NCI-H2107 treated with DMSO at 0.1 percent for 48 hours (cell line): ENCODE data around the gene SPESP1.
"Not testable (repeated sequence)": the region's sequence is repeated elsewhere in the genome, so short reads cannot be mapped to it uniquely, and the experiment has no call there.

Experiments used
- DNase-seq: peaks from one replicate; lab custom pipeline; 2025; ENCODE audit not compliant: unreplicated experiment; lab: John Stamatoyannopoulos, UW

Gene SPESP1

DNA sequence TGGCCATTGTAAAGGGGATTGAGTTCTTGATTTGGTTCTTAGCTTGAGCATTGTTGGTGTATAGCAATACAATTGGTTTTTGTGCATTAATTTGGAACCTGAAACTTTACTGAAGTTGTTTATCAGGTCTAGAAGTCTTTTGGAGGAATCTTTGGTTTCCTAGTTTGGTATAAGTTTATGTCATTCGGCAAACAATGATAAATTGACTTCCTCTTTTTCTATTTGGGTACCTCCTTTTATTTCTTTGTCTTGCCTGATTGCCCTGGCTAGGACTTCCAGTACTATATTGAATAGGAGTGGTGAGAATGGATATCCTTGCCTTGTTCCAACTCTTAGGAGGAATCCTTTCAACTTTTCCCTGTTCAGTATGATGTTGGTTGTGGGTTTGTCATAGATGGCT, 32.1 kb downstream of the SPESP1 start:
- DNase-seq, result no peak

DNA sequence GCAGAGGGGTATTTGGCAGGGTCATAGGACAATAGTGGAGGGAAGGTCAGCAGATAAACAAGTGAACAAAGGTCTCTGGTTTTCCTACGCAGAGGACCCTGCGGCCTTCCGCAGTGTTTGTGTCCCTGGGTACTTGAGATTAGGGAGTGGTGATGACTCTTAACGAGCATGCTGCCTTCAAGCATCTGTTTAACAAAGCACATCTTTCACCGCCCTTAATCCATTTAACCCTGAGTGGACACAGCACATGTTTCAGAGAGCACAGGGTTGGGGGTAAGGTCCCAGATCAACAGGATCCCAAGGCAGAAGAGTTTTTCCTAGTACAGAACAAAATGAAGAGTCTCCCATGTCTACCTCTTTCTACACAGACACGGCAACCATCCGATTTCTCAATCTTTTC, 33.4 kb downstream of the SPESP1 start:
- DNase-seq, result not testable (repeated sequence)

DNA sequence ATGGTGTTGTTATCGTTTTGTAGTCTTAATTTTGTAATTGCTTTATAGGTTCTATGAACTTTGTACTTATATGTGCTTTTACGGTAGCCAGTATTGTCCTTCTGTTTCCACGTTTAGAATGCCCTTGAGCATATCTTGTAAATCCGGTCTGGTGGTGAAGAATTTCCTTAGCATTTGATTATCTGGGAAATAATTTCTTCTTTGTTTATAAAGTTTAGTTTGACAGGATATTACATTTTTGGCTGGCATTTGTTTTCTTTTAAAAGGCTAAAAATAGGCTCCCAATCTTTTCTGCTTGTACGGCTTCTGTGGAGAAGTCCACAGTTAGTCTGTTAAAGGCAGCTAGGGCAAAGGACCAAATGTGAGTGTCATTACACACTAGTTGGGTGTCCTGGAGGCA, 36.7 kb downstream of the SPESP1 start:
- DNase-seq, result no peak

DNA sequence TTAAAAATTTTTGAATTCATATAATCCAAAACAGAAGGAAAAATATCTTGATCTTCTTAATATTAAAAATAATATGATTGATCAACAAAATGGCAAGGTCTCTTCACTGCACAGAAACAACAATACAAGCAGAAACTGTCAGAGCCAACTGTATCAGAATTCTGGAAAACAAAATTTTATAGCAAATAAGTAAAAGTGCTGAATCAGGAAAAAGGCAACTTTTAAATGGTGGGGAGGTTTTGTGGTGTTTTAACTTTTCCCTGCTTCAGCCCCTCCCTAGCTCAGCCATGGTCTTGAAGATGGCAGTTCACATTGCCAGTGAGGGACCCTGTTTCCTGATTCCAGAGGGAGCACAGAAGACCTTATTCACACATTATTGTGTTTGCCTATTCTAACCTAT, 37.6 kb downstream of the SPESP1 start:
- no peak for DNase-seq

DNA sequence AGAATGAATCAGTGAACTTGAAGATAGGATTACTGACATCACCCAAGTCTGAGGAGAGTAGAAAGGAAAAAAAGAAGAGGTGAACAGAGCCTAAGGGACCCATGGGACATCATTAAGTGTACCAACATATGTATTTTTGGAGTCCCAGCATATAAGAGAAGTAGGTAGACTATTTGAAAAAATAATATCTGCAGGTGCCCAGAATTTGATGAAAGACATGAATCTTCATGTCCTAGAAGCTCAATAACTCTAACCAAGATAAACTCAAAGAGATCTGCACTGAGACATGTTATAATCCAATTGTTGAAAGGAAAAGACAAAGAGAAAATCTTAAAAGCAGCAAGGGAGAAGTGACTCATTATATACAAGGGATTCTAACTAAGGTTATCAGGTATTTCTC, 39.0 kb downstream of the SPESP1 start:
- DNase-seq, result no peak

DNA sequence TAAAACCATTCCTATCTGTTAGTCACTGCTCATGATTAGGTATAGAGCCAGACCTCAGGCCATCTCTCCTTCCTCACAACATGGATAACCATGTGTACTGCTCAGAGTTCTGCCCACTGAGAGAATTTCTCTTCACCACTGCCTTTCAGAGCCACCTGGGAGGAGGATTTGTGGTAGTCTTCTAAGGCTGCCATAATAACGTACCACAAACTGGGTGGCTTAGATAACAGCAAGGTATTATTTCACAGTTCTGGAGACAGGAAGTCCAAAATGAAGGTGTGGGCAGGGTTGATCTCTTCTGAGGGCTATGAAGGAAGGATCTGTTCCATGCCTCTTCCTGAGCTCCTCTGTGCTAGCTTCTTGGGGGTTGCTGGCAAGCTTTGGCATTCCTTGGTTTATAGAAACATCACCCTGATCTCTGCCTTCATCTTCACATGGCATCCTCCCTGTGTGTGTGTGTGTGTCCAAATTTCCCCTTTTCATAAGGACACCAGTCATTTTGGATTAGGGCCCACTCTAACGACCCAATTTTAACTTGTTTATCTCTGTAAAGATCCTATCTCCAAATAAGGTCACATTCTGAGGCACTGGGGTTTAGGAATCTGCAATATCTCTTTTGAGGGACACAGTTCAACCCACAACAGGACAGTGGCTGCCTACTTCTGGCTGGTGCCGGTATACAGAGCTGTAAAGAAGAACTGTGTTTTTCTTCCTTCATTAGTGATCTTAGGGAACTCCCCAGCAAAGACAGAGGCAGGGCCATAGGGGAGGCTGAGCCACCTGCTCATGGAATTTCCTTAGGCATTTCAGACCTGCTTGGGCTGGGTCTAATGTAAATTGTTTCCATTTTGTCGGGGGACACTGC, 42.1 kb downstream of the SPESP1 start:
- DNase-seq, result no peak

DNA sequence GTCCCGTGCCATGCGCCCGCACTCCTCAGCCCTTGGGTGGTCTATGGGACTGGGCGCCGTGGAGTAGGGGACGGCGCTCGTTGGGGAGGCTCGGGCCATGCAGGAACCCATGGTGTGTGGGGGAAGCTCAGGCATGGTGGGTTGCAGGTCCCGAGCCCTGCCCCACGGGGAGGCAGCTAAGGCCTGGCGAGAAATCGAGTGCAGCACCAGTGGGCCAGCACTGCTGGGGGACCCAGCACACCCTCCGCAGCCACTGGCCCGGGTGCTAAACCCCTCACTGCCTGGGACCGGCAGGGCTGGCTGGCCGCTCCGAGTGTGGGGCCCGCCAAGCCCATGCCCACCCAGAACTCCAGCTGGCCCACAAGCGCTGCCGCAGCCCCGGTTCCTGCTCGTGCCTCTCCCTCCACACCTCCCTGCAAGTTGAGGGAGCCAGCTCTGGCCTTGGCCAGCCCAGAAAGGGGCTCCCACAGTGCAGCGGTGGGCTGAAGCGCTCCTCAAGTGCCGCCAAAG, 45.4 kb downstream of the SPESP1 start:
- DNase-seq, result not testable (repeated sequence)

DNA sequence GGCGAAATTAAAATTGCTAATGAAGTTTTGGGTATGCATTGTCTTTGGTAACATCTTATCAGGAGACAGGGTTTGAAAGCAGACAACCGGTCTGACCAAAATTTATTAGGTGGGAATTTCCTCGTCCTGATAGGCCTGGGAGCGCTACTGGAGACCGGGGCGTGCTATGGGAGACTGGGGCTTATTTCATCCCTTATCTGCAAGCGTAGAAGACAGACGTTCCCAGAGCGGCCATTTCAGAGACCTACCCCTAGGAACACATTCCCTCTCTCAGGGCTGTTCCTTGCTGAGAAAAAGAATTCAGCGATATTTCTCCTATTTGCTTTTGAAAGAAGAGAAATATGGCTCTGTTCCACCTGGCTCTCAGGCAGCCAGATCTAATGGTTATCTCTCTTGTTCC, 47.1 kb downstream of the SPESP1 start:
- not testable (repeated sequence) for DNase-seq

DNA sequence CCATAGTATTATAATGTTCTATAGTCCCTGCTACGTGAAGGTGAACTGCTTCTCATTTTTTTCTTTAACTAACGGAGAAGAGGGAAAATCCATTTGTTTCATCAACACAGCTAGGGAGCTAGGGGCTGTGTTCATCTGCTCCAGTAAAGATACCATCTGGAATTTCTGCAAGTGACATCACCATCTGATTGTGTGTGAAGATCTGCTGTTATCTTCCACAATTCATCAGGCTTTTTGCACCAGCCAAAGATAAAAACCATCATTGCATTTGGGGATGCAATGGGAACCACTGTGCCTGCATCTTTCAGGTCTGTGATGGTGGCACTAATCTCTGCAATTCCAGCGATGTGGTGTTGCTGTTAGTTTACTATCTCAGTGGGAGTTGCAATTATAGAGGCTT, 48.7 kb downstream of the SPESP1 start:
- no peak for DNase-seq

DNA sequence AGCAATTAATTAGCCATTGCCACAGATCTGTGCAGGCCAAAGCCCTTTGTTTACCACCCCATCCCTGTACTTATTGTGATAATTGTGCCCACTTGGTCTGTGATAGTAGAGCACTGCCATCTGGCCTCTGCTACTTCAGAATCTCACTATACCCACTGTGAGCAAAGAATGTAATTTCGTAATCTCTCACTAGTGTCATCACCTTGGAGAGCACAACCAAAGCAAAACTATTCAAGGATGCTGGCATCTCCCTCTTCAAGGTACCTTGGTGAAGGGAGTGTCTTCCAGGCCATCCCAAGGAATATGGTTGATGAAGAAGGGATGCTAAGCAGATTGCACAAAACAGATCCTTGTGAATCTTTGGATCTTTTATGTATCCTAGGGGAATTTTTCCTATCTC, 49.5 kb downstream of the SPESP1 start:
- no peak for DNase-seq

DNA sequence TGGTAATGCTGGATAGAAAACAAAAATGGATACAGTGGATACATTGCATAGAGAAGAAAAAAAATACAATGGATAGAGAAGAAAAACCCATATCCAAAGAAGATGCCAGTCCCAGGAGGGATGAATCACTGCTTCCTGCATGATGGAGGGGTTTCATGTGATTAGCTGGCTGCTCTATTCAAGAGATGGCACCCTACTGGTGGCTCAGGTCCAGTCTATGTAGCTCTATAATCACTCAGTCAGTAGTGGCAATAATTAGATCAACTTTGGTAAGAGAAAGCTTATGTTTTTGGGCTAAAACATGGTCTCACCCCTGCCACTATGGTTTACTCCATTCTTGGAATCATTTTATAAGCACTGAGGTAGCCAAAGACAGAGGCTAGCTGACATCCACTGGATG, 50.5 kb downstream of the SPESP1 start:
- no peak for DNase-seq

DNA sequence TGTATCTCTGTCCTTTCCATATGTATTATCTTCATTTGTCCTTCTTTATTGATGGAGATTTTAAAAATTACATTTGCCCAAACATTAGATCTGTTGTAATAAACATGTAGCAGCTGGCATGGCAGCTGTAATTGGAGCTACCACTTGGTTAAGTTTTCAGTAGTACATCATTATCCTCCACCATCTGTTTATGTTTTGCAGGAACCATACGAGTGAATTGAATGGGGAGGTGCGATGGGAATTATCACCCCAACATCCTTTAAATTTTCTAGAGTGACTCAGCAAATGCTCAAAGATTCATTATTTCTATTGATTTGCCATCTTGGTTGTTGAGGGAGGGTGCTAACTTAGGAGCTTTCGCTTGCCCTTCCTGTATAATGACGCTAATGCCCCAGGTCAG, 51.6 kb downstream of the SPESP1 start:
- DNase-seq, result peak; percentile 13

DNA sequence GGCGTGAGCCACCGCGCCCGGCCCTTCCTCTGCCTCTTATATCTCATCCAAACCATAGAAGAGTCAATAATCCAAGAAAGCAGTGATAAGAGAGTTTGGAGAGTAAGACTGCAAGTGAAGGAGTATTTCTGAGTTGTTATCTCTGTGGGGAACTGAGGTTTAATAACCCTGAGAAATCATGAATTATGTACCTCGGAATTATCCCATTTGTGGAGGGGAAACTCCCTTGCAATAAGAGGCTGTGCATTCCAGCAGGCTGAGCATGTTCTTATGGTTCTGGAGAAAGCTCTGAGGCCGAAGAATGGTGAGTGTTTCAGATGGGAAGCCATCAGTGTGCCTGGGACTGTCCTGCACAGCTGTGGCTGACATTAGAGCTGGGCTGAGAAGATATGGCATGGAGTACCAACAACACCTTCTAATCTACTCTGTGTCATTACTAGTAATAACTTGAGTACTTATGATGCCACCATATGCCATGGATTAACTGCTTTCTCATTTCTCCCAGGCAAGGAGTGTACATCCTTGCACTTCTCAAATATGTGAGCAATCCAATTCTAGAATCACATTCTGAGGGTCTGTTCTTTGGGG, 52.7 kb downstream of the SPESP1 start:
- no peak for DNase-seq

DNA sequence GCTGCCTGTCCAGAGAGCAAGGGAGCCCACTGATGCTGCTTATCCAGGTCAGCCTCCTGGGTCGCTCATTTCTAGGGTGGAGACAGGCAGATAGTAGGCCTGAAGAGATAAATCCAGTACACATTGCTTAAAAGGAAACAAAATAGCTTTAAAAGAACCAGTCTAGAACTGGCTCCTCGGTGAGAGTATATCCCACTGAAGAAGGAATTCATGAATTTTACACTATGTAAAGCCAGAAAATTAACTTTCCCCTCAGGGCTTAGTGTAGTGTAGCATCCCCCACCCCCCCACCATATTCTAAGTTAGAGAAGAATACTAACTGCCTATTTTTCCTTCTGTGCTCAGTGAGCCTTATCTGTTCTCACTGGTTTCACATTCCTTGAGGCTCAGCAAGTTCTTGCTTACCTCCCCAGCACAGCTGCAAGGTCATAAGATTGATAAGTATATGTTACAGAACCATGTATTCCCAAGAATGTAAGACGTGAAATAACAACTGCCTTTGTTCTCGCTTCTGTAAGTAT, 53.7 kb downstream of the SPESP1 start:
- DNase-seq, result no peak

DNA sequence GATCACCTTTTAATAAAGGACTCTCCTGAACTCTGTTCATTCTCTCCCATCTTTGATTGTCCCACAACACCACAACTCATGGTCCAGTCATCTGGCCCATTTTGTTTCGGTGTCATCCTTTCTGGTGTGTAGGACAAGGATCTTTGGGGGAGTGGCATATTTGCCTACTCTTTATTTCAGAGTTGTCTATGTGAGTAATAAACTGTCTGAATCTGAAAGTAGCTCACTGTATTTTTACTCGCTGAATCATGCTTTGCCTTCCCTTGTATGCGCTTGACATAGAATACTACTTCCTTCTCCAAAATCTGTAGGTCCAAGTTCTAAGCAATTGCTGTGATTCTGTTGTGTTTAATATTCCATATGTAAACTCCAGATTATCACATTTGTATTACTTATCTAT, 54.3 kb downstream of the SPESP1 start:
- no peak for DNase-seq

DNA sequence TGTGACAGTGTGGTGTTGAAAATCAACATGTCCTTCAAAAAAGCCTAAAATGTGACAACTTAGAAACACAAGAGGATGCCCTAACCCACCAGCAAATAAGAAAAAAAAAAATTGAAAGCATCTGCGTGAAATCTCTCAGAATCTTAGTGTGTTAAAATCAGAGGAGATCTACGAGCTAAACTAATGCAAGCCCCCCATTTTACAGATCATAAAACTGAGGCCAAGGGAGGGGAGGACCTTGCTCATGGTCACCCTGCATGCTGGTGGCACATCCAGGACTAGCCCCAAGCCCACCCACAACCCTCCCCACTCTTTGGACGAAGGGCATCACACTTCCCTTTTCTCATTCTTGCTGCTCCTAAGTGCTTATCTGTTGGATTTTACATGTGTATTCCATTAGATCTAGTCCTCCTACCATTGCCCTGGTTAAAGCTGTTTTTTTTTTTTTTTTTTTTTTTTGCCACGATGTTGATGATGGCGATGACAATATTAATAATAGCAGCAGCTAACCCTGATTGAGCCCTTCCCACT, 55.1 kb downstream of the SPESP1 start:
- DNase-seq, result no peak

DNA sequence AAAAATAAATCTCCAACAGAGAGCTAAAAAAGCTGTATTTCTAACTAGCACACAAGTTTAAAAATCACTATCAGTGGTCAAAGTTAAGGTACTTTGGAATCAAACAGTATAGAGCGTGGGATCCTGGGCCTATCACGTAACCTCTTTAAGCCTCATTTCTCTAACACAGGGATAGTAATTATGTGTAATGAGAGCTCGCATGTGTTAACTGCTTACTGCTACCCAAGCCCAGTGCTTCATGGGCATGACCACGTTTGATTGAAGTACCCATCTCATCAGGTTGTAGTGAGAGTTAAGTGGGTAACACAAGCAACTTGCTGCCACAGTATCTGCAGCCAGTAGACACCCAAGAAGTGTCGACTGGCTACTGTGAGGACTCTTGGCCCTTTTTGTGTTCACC, 56.0 kb downstream of the SPESP1 start:
- DNase-seq, result peak; percentile 60

DNA sequence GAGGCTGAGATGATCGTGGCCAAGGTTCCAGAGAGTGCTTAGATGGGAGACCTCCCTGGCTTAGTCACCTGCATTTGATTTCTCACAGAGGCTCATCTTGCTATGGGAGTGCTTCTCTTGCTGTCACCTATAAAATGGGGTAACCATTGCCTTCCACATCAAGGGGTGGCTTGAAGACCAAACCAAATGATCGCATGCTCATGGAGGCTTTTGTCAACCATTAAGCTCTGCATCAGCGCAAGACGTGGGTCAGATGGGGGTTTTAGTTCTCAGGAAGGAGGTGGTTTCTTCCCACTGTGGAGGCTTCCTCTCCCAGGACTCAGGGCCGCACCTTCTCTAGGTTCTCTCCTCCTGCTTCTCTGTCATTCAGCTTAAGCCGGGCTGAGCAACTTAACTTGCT, 56.8 kb downstream of the SPESP1 start:
- no peak for DNase-seq

DNA sequence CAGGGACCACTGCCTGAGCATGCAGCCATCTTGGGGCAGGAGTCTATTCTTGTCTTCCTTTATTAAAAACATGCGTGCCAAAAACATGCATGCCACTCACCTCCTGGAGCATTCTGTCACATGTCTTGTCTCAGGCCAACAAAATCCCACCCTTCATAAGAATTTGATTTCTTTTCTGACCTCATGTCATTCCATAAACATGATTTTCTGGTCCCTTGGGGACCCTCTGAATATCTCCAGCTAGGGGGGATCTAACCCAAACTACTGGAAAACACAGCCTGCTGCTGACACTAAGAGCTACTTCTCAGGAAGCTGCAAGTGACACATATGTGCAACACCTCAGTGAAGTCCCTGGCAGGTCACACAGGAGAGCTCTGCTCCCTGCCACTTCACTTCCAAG, 57.4 kb downstream of the SPESP1 start:
- DNase-seq, result no peak

DNA sequence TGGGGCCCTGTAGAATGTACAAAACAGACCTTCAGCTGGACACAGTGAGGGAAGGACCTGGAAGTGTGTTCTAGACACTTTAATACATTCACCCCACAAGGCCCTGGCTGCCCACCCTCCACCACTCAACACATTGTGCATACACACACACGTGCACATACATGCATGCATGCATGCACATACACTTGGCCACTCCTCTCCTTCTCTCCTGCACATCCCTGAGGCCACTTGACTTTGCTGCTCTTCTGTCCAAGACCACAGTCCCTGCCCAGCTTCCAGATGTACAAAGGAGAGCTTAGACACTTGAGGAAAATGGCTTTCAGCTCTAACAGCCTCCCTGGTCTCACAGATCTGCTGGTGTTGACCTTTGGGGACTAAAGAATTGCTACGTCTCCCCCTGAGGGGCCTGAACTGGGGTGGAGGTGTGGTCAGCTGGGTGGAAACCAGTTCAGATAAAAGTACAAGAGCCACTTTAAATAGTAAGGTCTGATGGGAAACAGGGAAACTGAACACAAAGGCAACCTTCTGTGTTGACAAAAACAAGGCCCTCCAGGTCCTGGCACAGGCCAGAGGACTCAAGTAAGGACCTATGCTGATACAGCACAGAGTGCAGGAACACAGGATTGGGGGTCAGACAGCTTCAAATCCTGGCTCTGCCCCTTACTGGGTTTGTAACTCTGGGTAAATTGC, 59.4 kb downstream of the SPESP1 start:
- no peak for DNase-seq

DNA sequence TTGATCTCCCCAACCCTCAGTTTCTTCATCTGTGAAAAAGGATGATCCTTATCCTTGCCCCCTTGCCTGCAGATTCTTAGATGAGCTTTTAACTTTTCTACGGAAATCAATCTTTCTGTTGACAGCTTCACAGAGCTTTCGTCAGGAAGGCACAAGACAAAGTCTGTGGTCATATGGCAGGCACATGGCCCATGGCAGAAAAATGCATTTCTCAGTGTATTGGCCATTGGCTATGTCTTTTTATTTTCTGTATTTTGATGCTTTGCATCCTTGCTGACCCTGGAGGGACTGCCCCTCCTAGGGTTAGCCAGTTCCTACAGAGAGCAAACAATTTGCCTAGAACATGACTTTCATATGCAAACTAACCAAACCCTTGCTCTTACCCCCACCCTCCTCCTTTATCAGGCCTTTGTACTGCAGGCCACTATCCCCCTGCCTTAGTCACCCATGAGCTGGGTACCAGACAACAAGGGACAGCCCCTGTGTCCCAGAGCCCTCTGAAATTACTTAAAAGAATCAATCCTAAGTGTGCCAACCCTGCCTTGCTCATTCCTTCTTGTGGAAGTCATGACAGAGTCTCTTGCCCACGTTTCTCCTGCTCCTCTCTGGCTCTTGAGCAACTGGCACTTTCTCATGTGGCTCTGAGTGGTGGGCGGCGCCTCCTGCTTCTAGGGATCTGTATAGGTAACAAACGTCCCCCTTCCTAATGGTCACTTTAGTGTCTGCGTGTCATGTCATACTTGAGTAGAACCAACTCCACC, 60.1 kb downstream of the SPESP1 start:
- no peak for DNase-seq
